ENCODE measurements around the gene PRLHR.

DNA sequence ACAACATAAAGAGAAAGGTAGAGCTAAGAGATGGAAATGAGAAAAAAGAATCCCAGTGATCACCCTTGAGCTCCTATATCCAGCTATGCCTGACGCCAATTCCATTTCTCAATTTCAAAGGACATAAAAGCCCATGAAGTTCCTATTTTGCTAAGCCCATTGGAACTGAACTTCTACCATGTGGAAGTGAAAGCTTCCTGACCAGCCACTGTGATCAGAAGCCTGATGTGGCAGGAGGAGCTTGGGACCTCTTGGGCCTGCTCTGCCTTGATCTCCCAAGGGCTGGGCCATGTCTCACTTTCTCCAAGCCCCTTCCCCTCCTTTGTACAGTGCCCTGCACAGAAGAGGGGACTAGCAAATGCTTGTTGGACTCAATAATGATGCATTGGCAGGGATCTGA, 52.7 kb downstream of the PRLHR start:
- TF ChIP-seq CTCF (IDR thresholded peaks at IDR 0.05): no peak
- TF ChIP-seq EP300 (IDR thresholded peaks at IDR 0.05): no peak
